Uterus (tissue), 4 donors: Measurements from ENCODE around the gene MVP. TPM values are rescaled to one million over a fixed set of nuclear protein-coding genes. Genes with fewer than 3 reads are reported as not detected.

Experiments used
- DNase-seq, 2 donors: peaks; one replicate each; pipeline ENCODE4 v3.0.0-alpha.2; 2019 to 2020
- H3K27ac ChIP-seq, 2 donors: fragments of 200-600 bp; sonication (generic); 1 replicate in 1 of 2; 2 replicates in 1 of 2; pipeline ENCODE4 v1.5.1; 2016 to 2018
- H3K27me3 ChIP-seq, 2 donors: fragments of 200-600 bp; sonication (generic); one replicate each; pipeline ENCODE4 v1.5.1; 2018 to 2019; ENCODE audit warnings: control low read depth in 1 of 2
- H3K36me3 ChIP-seq, 2 donors: fragments of 200-600 bp; sonication (generic); one replicate each; pipeline ENCODE4 v1.5.1; 2019; ENCODE audit warnings: control low read depth in 1 of 2
- H3K4me1 ChIP-seq, 2 donors: fragments of 200-600 bp; sonication (generic); one replicate each; pipeline ENCODE4 v1.5.1; 2018 to 2019; ENCODE audit warnings: control low read depth in 1 of 2
- H3K4me3 ChIP-seq, 2 donors: fragments of 200-600 bp; sonication (generic); 1 replicate in 1 of 2; 2 replicates in 1 of 2; pipeline ENCODE4 v1.5.1; 2018 to 2019; ENCODE audit warnings: mild to moderate bottlenecking in 1 of 2
- H3K9me3 ChIP-seq, 2 donors: fragments of 200-600 bp; sonication (generic); one replicate each; pipeline ENCODE4 v1.5.1; 2019; ENCODE audit warnings: control low read depth in 1 of 2
- POLR2A ChIP-seq, 2 donors: fragments of 450-650 bp; IDR thresholded peaks; one replicate each; pipeline ENCODE4 v1.6.1; 2016; ENCODE audit warnings: antibody characterized with exemption in 2 of 2, mild to moderate bottlenecking in 1 of 2, moderate library complexity in 1 of 2
- intact Hi-C: fragments of 100-400 bp; cut with DNase I; formaldehyde crosslinking; loops from one replicate; pipeline ENCODE4 v1.15.1; 2023; ENCODE audit warnings: low total_unique reads
- small RNA-seq: library from RNA; depleted of rRNA; stranded (forward); fragments of <200 nt; gene quantifications from one replicate; pipeline ENCODE3, GENCODE V24; 2016
- total RNA-seq, 4 donors: library from RNA; depleted of rRNA in 3 of 4; stranded (reverse); fragments of >200 nt in 3 of 4; gene quantifications; one replicate each; pipeline versions ENCODE4 v1.1.0 to v1.2.4, GENCODE V29; 2014 to 2023
- TF ChIP-seq, protein P1 (sequence below), 4 experiments: fragments of 200-600 bp in 2 of 4; fragments of 450-650 bp in 2 of 4; sonication (generic) in 2 of 4; IDR thresholded peaks; one replicate each; pipeline ENCODE4 v1.5.1; 2016 to 2019; ENCODE audit warnings: antibody characterized with exemption in 4 of 4, mild to moderate bottlenecking in 2 of 4, moderate library complexity in 1 of 4
- donor health status: DM: yes; HTN: yes; CAD: no.

Gene MVP
- total RNA-seq, 4 donors from 2014 or later: 38.4 to 132 (median 67.4) TPM

DNA sequence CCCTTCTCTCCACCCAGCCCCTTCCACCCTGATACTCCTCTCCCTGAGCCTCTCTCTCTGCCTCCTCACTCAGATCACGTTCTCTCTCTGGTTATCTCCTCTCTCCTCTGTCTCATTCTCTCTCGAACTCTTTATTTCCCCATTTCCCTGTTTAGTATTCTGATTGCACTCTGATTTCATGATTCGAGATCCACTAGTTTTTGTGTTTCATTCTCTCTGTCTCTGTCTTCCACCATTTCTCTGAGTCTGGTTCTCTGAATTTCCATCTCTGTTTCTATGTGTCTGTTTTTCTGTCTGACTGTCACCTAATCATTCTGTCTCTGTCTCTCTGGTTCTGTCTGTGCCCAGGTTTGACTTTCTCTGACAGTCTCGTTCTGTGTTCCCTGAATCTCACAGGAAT lies 77.1 kb downstream of the MVP start:
- Histone ChIP-seq H3K4me1 (no peaks in the 10 kb centered on the region), H3K27me3 (no peaks in the 10 kb centered on the region), H3K36me3 (no peaks in the 10 kb centered on the region), H3K4me3 (no peak overlapping the region), H3K9me3 (no peaks in the 10 kb centered on the region), H3K27ac (no peak overlapping the region)
- no peak for DNase-seq
- intact Hi-C loops: no loop called here
- no peak for TF ChIP-seq POLR2A (IDR thresholded peaks at IDR 0.05)
- TF ChIP-seq, protein P1, sequence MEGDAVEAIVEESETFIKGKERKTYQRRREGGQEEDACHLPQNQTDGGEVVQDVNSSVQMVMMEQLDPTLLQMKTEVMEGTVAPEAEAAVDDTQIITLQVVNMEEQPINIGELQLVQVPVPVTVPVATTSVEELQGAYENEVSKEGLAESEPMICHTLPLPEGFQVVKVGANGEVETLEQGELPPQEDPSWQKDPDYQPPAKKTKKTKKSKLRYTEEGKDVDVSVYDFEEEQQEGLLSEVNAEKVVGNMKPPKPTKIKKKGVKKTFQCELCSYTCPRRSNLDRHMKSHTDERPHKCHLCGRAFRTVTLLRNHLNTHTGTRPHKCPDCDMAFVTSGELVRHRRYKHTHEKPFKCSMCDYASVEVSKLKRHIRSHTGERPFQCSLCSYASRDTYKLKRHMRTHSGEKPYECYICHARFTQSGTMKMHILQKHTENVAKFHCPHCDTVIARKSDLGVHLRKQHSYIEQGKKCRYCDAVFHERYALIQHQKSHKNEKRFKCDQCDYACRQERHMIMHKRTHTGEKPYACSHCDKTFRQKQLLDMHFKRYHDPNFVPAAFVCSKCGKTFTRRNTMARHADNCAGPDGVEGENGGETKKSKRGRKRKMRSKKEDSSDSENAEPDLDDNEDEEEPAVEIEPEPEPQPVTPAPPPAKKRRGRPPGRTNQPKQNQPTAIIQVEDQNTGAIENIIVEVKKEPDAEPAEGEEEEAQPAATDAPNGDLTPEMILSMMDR (IDR thresholded peaks at IDR 0.05): no peak

Small RNA genes within 50 kb of the gene (small RNA-seq; reads per million reads assigned to genes)
- gene AC009133.6 (not detected), gene AC120114.4 (not detected)

Other genes with a start within 250 kb of the MVP start
- 1 to 10 TPM in 1 of 4 donors, under 1 TPM in 2, not detected in 1; 0.26 to 2.4 (median 0.83) TPM for gene SPN, start 157.2 kb upstream of the MVP start, total RNA-seq
- 10 to 100 TPM; 16.7 to 54.3 (median 23.1) TPM for gene QPRT, start 141.3 kb upstream of the MVP start, total RNA-seq
- 1 to 10 TPM in 1 of 4 donors, under 1 TPM in 2, not detected in 1; 0.49 to 5.1 (median 0.97) TPM for gene C16orf54, start 74.5 kb upstream of the MVP start, total RNA-seq
- gene ZG16, start 42.2 kb upstream of the MVP start, total RNA-seq: under 1 TPM in 1 of 4 donors, not detected in 3; under 0.01 TPM
- gene KIF22, start 29.7 kb upstream of the MVP start, total RNA-seq: 10 to 100 TPM in 3 of 4 donors, 1 to 10 TPM in 1; 5.9 to 70.4 (median 15.8) TPM
- 100 to 1,000 TPM in 1 of 4 donors, 10 to 100 TPM in 3; 32.8 to 200 (median 67.5) TPM for gene MAZ, start 13.9 kb upstream of the MVP start, total RNA-seq
- 10 to 100 TPM; 20.2 to 54.5 (median 28.0) TPM for gene PRRT2, start 8.3 kb upstream of the MVP start, total RNA-seq
- gene PAGR1, start 4.3 kb upstream of the MVP start, total RNA-seq: 10 to 100 TPM; 36.1 to 85.0 (median 46.9) TPM
- gene CDIPT, start 42.8 kb downstream of the MVP start, total RNA-seq: 10 to 100 TPM; 35.1 to 83.7 (median 59.1) TPM
- gene SEZ6L2, start 79.1 kb downstream of the MVP start, total RNA-seq: 10 to 100 TPM in 1 of 4 donors, 1 to 10 TPM in 1, under 1 TPM in 1, not detected in 1; 0.52 to 19.4 (median 4.6) TPM
- 1 to 10 TPM in 2 of 4 donors, under 1 TPM in 1, not detected in 1; 0.61 to 1.0 (median 1.0) TPM for gene ASPHD1, start 80.0 kb downstream of the MVP start, total RNA-seq
- gene KCTD13, start 105.8 kb downstream of the MVP start, total RNA-seq: 10 to 100 TPM in 2 of 4 donors, 1 to 10 TPM in 2; 1.8 to 33.3 (median 14.6) TPM
- gene TMEM219, start 141.6 kb downstream of the MVP start, total RNA-seq: 10 to 100 TPM; 38.6 to 82.3 (median 58.5) TPM
- 10 to 100 TPM; 28.4 to 70.0 (median 46.6) TPM for gene TAOK2, start 153.4 kb downstream of the MVP start, total RNA-seq
- gene HIRIP3, start 175.2 kb downstream of the MVP start, total RNA-seq: 10 to 100 TPM in 2 of 4 donors, 1 to 10 TPM in 2; 3.8 to 20.4 (median 13.5) TPM
- 100 to 1,000 TPM in 1 of 4 donors, 10 to 100 TPM in 2, 1 to 10 TPM in 1; 4.1 to 714 (median 68.9) TPM for gene INO80E, start 175.8 kb downstream of the MVP start, total RNA-seq
- 1 to 10 TPM in 3 of 4 donors, not detected in 1; 1.0 to 2.6 (median 1.8) TPM for gene DOC2A, start 190.6 kb downstream of the MVP start, total RNA-seq
- not detected for gene C16orf92, start 202.7 kb downstream of the MVP start, total RNA-seq
- under 1 TPM in 1 of 4 donors, not detected in 3; 0.62 TPM for gene TLCD3B, start 210.8 kb downstream of the MVP start, total RNA-seq
- gene ALDOA, start 245.3 kb downstream of the MVP start, total RNA-seq: 100 to 1,000 TPM; 175 to 905 (median 489) TPM